HL-60/S4 (cell line): ENCODE data around the gene KRT79.
"Not testable (repeated sequence)": the region's sequence is repeated elsewhere in the genome, so short reads cannot be mapped to it uniquely, and the experiment has no call there.

Experiments used
- in situ Hi-C: fragments of 300-500 bp; cut with MboI; formaldehyde crosslinking; loops from 2 replicates; pipeline ENCODE4 v1.14.3; 2022; ENCODE audit warnings: low sequenced_read_pairs

Gene KRT79

DNA sequence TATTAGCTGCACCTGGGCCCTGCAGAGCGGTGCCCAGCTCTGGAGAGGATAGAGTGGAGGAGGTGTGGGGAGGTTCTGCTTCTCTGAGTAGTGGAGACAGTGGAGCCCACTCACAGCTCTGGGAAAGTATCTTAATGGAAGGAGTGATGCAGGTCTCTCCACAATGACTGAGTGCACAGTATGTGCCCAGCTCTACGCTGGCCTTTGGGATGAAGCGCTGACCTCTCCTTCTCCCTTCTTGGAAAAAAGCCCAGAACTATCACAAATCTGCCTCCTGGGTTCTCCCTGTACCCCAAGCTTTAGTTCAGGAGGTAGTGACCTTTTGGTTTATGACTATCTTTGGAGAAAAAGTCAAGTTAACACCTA lies 37.7 kb downstream of the KRT79 start:
- in situ Hi-C loops = no loop called here

DNA sequence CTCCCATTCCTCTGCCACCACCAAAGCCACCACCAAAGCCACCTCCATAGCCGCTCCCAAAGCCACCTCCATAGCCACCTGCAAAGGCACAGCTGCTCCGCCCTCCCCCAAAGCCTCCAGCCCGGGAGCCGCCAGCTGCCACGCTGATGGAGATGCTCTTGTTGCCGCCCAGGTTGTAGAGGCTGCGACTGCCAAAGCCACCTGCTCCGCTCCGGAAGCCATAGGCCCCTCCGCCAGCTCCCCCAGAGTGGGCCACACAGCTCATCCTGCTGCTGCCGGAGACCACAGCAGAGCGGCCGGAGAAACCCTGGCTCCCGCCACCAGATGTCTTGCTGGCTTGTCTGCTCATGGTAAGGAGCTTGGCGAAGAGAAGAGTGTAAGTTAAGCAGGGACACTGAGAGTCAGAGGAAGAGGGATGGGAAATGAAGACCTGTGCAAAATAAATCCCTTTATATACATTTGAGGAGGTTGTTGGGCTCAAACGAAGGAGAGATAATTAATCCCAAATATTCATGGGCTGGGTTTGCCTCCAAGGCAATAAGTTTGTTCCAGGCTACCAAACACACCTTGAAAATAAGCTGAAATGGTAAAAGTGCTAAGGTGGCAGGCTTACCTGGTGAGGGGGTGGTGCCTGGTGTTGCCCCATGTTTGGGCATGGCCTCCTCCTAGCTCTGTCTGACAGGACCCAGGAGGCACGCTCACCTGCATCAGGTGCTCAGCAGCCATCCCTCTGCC lies 38.2 kb downstream of the KRT79 start, which contains the start of gene KRT3:
Gene KRT3, minus strand, starts transcription at position 424 of the 735 bp plus-strand sequence. Its CDS starts 75 bp downstream, at position 349.
- in situ Hi-C loops = no loop called here

DNA sequence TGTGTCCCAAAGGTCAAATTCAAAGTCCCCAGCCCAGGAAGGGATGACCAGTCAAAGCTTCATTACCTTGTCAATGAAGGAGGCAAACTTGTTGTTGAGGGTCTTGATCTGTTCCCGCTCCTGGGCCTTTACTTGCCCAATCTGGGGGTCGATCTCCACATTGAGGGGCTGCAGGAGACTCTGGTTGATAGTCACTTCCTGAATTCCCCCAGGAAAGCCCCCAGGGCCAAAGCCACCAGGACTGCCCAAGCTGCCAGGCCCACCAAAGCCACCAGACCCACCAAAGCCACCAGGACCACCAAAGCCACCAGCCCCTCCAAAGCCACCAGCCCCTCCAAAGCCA lies 38.8 kb downstream of the KRT79 start:
- in situ Hi-C loops = not testable (repeated sequence)

DNA sequence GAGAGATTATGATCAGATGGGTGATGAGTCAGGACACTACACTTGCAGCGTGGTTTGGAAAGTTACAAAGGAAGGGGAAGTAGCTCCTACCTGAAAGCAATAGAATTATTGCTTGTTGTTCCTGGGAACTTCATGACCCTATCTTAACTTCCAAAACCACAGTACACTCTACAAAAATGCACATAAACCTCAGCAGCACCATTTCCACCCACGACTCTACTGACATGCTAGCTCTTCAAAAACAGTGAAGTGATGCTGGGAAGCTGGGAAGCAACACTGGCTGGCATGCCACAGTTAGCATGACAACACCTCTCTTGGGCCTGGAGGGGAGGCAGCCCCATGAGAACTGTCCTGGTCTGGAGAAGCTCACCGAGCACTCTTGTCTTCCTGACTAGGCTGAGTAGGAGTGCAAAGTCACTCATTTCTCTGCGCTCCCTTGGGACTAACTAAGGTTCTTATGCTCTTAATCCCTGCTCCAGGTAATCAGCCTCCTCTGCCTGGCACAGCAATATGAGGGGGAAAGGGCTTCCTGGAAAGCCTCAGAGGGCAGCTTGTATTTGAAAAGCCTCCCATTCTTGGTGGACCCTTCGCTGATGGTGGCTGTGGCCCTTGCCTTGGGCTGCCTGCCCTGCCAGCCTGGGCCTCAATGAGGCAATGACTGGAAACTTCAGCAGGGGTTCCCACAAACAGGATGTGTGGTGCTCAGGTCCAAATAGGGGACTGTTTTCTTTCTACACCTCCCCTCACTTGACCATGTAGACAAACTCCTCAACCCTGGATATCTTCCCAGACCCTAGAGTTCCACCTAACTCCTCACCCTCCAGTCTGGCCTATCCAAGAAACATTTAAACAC lies 39.4 kb downstream of the KRT79 start:
- in situ Hi-C loops = no loop called here

DNA sequence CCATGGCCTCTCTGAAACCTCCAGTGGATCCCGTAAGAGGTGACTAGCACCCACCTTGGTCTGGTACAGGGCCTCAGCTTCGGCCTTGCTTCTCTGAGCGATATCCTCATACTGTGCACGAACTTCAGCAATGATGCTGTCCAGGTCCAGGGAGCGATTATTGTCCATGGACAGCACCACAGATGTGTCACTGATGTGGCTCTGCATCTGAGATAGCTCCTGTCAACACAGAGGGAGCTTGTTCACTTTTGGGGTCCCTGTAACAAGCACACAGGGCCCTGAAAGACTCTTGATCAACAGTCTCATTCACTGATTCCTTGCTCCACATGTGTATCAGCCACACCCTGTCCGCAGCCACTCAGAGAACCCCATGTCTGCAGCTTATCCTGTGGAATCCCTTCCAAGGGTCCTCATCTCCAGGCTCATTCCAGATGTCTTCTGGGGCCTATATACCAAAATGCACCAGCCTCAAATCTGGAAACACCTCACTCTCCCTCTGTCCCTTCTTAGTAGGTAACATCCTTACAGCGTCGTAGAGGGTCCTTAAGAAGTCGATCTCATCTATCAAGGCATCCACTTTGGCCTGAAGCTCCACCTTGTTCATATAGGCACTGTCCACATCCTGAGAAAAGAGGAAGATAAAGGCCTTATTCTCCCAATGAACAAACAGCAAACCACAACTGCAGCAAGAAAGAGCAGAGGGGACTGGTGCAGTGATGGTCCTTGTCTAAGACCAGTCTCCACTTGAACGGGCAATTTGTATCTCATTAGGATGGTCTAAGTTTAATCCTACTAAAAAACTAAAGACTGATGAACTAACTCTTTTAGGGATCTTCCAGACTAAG lies 41.7 kb downstream of the KRT79 start:
- in situ Hi-C loops = no loop called here

DNA sequence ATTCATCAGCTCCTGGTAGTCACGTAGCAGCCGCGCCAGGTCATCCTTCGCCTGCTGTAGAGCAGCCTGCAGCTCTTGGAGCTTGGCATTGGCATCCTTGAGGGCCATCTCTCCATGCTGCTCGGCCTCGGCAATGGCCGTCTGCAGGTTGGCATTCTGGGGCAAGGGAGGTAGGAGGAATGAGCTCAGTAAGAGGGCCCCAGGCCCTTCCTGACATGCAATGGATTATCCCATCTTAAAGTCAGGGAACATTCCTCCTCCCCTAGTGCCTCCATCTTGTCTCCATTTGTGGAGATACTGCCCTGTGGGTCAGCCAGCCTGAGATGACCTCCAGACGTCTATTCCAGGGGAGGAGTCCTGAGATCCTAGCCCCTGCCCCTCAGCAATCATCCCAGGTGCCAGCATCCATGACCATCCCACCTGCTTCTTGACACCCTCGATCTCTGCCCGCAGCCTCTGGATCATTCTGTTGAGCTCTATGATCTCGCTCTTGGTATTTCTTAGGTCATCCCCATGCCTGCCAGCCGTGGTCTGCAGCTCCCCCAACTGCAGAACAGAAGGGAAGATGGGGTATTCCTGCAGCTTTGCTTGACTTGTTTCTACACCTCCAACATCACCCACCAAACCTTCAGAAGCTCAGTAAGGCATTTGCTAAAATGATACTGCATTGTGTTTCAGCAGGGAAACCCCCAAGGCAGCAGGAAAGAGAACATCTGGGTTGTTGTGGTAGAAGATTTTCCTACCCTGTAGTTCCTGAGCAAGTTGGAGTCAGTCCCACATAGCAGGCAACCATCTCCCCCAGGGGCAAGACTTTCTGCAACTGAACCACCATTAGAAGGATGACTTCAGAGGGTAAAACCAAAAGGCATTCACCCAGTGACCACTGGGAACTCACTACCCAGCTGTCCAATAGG lies 42.6 kb downstream of the KRT79 start:
- in situ Hi-C loops = no loop called here

DNA sequence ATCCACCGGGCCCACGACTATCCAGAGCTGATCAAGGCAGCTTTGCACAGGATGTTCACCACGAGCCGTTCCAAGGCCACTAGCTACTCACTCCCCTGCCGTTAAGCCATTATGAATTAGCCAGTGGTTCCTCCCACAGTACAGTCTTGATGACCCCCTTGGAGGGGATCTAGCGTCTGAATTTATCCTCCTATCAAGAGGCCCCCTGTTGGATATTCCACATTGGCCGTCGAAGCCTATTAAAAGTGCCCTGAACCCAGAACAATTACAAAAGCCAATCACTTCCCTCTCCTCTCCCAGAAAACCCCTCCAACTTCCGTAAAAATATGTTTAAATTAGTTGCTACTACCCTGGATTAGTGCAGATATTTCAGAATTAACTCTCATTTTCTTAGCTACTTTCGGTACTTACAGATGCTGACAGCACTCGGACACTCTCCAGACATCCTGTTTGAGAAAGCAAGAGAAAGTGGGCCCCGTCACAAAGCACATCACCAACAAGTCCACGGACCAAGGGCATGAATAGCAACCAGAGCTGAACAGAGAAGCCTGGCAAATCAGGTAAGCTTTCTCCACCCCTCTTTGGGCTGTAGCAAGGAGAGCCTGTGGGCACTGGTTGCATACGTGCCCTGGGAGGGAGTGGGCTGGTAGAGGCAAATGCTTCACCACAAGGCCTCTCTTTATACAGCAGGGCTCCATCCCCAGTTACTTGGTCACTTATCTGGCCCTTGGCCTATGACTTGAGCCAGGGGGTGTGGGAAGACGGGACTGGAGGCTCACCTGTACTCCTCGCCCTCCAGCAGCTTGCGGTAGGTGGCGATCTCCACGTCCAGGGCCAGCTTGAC lies 43.5 kb downstream of the KRT79 start:
- in situ Hi-C loops = no loop called here

DNA sequence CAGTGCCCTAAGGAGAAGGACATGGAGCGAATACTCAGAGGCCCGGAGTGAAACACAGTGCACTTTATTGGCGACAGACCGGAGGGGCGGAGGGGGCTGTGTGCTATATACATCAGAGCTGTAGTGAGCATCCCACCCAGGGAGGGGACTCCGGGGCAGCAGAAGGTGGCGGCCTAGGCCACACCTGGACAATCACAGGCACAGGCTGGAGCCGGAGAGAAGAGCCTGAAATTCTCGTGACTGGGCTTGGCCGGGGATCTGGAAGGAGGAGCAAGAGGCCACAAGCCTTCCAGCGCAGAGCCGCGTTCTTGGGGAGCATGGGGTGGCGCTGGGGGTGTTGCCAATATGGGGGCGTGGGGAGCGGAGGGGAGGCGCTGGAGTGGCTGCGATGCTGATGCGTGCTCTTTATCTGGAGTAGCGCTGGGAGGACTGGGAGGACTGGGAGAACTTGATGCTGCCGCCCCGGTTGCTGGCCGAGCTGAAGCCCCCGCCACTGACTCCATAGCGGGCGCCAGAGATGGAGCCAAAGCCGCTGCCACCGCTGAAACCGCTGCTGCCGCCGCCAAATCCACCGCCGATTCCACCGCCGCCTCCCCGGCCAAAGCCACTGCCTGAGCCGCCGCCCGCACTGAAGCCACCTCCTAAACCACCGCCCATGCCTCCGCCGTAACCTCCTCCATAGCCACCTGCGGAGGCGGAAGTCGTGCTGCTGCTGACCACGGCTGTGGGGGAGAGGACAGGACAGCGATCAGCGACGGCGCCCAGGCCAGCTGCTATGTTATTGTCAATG lies 44.3 kb downstream of the KRT79 start:
- in situ Hi-C loops = no loop called here

DNA sequence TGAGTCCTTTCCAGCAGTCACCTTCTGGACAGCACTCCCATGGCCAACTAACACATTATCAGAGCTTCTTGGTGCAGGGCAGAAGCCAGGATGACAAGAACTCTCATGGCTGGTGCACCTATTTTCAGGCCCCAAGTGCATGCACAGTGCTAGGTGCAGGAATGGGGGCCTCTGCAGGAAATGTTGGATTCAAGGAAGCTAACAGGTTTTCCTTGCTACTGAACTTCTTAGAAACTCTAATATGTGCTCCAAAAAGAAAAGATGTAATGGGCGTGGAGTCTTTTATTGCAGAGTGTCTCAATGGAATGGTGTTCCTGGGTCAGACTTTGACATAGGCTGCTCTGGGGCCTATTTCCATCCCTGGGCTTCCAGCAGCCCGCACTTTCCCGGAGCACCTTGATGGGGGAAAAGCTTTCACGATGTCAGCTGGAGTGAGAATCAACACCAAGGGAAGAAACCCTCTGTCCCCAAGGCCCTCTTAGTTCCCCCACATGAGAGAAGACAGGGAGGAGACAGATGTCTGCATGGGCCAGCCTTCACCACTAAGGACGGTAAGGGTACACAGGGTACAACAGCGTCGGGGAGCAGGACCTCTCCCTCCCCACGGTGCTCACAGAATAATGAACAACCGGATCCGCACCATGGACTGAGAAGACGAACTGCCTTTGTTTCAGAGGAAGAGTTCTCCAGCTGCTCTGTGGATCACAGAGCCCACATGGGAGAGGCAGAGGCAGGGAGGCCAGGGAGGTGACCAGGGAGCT lies 45.1 kb downstream of the KRT79 start:
- in situ Hi-C loops = no loop called here

DNA sequence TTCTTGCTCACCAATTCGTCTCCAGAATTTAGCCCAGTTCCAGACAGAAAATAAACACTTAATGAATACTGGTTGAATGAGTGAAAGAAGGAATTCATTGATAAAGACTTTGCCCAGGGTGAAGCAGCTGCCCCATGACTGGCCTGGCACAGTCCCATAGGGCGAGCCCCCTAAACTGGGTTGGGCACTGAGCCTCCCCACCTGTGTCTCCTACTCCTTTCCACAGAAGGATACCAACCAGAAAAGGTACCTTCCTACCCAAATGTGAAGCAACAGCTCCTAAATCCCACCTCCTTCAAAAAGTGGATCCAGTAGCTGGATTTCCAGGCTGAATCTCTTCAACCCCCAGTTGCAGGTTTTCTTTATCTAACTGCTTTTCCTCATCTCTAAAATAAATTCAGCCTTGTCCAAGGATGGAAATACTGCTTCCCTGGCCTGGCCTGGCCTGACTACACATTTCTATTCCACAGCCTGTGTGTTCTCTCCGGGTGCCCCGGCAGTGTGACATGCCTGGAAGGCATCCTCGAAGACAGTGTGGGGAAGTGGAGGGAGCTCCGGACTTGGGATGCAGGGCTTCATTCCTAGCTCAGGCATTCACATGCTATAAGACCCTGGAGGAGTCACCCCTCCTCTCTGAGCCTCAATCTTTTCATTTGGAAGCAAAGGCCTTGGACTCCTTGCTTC lies 45.8 kb downstream of the KRT79 start:
- in situ Hi-C loops = no loop called here

DNA sequence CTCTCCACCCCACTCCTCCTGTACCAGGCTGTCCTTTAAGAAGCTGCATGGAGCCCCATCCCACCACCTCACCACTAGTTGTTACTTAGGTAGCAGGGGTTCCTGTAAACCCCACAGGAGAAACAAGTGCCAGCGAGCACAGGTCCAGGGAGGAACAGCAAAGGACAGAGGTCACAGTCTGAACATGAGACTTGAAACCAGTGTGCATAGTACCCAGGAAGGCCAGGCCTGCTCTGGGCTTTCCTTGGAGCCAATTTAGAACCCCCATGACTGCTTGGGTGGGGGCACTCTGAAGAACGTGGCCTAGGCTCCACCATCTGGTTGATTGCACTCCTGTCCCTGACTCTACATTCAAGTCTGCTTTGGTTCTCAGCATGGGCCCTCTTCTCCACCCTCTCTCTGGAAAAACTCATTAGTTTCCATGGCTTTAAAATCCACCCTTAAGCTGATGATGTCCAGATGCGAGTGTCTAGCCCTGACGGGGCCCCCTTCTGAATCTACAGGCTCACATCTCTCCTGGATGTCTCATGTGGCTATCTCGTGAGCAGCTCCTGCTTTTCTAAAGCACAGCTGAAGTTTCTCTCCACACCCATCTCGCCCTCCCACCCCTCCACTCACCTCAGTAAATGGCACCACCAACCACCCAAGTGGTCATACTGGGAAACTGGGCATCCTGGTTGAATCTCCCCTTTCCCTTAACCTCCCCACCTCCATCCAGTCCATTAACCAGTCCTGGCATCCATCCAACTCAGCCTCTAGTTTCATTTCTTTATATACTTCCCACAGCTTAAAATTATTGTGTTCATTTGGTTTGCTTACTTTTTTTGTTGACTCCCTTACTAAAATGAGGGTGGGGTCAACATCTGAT lies 46.6 kb downstream of the KRT79 start:
- in situ Hi-C loops = no loop called here

DNA sequence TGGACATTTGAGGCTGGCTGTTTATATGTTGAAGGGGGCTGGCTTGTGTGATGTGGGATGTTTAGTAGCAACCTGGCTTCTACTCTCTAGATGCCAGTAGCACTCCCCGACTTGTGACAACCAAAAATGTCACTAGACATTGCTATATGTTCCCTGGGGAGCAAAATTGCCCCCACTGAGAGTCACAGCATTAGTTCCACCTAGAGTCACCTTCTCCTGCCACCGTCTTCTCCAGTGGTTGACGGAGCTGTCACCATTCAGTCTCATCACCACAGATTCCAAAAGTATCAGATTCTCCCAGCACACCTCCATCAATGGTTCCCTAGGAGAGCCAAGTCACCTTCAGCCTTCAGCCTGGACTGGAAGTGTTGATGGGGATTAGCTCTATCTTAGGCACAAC lies 49.2 kb downstream of the KRT79 start:
- in situ Hi-C loops = no loop called here

DNA sequence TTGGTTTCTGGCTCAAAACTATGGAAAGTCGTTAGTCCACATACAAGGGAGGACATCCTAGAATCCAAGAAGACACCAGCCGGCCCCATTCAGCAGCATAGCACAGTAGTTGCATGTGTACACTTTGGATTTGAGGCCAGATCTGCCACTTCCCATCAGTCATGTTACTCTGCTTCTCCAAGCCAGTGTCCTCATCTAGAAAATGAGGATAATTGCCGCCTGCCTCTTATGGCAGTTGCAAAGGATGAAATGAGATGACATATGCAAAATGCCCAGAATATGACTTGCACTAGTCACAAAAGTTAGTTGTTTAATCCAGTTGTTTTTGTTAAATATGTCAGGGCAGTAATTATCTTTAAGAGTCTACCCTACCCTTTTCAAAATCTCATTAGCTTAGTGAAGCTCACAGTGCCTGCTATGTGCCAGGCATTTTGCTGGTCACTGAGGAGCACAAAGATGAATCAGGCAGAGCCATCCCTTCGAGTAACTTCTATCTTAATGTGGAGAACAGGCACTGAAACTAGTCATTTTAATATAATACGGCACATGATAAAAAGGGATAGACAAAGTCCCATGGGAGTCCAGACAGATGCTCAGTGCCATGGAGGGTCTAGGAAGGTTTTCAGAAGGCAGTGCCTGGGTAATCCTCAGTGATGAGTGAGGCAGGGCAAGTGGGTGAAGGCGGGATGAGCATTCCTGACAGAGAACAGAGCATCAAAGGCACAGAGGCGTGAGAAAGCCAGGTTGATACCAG lies 50.4 kb downstream of the KRT79 start:
- in situ Hi-C loops = no loop called here

DNA sequence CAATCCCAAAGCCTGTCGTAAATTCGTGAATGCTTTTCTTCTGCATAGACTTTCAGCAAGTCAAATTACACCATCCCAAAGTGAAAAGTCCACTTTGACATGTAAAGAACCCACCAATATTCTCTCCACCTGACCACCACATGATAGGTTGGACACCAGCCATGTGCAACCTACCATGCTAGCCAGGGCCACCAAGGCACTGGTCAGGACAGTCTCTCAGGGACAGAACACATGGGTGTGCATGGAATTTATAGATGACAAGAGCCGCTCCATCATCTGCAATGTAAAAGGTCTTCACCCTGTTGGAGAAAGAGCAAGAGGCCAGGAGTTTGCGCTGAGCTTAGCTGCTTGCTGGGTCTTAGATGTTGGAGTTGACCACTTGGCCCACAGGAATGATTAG lies 51.6 kb downstream of the KRT79 start:
- in situ Hi-C loops = no loop called here

DNA sequence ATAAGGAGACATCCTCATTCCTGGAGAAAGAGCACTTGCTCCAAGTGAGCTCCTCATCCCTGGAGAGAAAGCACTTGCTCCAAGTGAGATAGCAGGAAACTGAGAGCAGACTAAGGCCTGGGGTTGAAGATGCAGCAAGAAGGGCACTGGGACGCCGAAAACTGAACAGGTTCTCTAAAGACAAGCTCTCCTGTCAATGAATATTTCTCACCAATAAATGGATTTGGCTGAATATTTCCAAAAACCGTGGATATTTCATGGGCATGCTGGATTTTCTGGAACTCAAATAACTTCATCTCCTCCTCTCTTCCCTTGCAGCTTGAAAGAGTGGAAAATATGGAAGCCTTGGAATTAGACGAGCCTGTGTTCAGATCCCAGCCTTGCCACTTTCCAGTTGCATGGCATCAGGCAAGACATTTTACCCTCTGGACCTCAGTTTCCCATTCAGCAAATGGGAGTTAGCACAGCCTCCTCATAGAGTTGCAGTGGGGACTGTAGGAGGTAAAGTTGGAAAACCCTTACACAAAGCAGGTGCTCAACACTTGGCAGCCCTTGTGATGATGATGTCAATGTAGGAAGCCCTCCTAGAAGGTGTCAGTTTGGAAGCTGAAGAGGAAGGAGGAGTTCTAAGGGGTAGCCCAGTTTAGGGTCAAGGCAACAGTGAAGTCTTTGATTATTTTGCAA lies 52.6 kb downstream of the KRT79 start:
- in situ Hi-C loops = no loop called here
